Measurements from ENCODE around the gene PSIP1. TPM values are rescaled to one million over a fixed set of nuclear protein-coding genes. Genes with fewer than 3 reads are reported as not detected.
"Not testable (repeated sequence)": the region's sequence is repeated elsewhere in the genome, so short reads cannot be mapped to it uniquely, and the experiment has no call there.

Gene PSIP1
- total RNA-seq, 1 experiment from 2014 or later: 67.8 TPM

DNA sequence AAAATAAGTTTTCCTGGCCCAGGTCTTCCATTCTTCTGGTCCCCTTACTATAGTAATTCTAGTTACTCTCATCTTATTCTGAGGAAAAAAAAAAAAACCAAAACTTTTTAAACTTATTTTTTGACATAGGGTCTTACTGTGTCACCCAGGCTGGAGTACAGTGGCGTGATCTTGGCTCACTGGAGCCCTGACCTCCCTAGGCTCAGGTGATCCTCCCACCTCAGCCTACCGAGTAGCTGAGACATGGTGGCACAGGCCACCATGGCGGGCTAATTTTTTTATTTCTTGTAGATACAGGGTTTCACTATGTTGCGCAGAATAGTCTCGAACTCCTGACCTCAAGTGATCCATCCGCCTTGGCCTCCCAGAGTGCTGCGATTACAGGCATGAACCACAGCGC, 49.7 kb downstream of the PSIP1 start:
- H4K20me1 ChIP-seq (ENCODE audit: insufficient read depth): no peaks in the 10 kb centered on the region
- no TSS peak for BruUV-seq (replicated peaks)
- intact Hi-C loops (cut with micrococcal nuclease; ENCODE audit: unreplicated experiment): no loop called here
- no peaks in the 10 kb centered on the region for H3K27me3 ChIP-seq (ENCODE audit: insufficient read depth, low read depth)
- POLR2A ChIA-PET (ENCODE audit: unreplicated experiment): no interaction called here
- TF ChIP-seq, protein P1, sequence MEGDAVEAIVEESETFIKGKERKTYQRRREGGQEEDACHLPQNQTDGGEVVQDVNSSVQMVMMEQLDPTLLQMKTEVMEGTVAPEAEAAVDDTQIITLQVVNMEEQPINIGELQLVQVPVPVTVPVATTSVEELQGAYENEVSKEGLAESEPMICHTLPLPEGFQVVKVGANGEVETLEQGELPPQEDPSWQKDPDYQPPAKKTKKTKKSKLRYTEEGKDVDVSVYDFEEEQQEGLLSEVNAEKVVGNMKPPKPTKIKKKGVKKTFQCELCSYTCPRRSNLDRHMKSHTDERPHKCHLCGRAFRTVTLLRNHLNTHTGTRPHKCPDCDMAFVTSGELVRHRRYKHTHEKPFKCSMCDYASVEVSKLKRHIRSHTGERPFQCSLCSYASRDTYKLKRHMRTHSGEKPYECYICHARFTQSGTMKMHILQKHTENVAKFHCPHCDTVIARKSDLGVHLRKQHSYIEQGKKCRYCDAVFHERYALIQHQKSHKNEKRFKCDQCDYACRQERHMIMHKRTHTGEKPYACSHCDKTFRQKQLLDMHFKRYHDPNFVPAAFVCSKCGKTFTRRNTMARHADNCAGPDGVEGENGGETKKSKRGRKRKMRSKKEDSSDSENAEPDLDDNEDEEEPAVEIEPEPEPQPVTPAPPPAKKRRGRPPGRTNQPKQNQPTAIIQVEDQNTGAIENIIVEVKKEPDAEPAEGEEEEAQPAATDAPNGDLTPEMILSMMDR (conservative IDR thresholded peaks at IDR 0.05): no peak
- TF ChIP-seq EZH2 (IDR thresholded peaks at IDR 0.05; ENCODE audit: low read depth): no peak
- H3K27ac ChIP-seq: no peak overlapping the region
- no peaks in the 10 kb centered on the region for H3K79me2 ChIP-seq (ENCODE audit: low read depth)
- no peak for DNase-seq
- H3F3A ChIP-seq (ENCODE audit: insufficient read depth, low read depth): no peaks in the 10 kb centered on the region
- no peaks in the 10 kb centered on the region for H3K9me2 ChIP-seq (ENCODE audit: insufficient read depth)
- no peaks in the 10 kb centered on the region for H3K9me3 ChIP-seq (ENCODE audit: insufficient read depth, low read depth)
- no peak overlapping the region for H2AFZ ChIP-seq
- H3K4me3 ChIP-seq: no peak overlapping the region
- H3K4me1 ChIP-seq (replicated peaks; ENCODE audit: insufficient read depth): no peaks in the 10 kb centered on the region
- CTCF ChIA-PET: interaction anchor here (0.7 kb wide), 1 partner anchor 22 kb away, joined by 4 read pairs; no protein-coding TSS in a partner anchor
- H3K36me3 ChIP-seq (ENCODE audit: low read depth): peaks cover 4% of the 10 kb centered on the region; the same call in 1 of the 2 replicates
- H3K4me2 ChIP-seq: no peak overlapping the region

DNA sequence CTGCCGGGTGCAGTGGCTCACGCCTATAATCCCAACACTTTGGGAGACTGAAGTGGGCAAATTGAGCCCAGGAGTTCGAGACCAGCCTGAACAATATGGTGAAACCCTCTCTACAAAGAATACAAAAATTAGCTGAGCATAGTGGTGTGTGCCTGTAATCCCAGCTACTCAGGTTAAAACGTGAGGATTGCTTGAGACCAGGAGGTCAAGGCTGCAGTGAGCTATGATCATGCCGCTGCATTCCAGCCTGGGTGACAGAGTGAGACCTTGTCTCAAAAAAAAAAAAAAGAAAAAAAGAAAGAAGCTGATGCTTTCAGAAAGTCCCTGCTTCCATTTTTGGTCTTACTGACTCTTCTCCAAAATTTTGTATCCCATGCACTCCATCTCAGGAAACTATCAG, 56.8 kb downstream of the PSIP1 start:
- Histone ChIP-seq H3K27ac (no peak overlapping the region), H3K27me3 (ENCODE audit: insufficient read depth, low read depth) (no peaks in the 10 kb centered on the region), H3K9me2 (ENCODE audit: insufficient read depth) (no peaks in the 10 kb centered on the region), H3K4me3 (no peak overlapping the region), H3K36me3 (ENCODE audit: low read depth) (peaks cover 4% of the 10 kb centered on the region; the same call in 1 of the 2 replicates), H3K4me1 (replicated peaks; ENCODE audit: insufficient read depth) (no peaks in the 10 kb centered on the region), H2AFZ (no peak overlapping the region), H3K79me2 (ENCODE audit: low read depth) (no peaks in the 10 kb centered on the region), H3K9me3 (ENCODE audit: insufficient read depth, low read depth) (no peaks in the 10 kb centered on the region), H3K4me2 (no peak overlapping the region), H4K20me1 (ENCODE audit: insufficient read depth) (no peaks in the 10 kb centered on the region), H3F3A (ENCODE audit: insufficient read depth, low read depth) (no peaks in the 10 kb centered on the region)
- TF ChIP-seq, protein P1 (conservative IDR thresholded peaks at IDR 0.05): no peak
- no peak for TF ChIP-seq EZH2 (IDR thresholded peaks at IDR 0.05; ENCODE audit: low read depth)
- no TSS peak for BruUV-seq (replicated peaks)
- intact Hi-C loops (cut with micrococcal nuclease; ENCODE audit: unreplicated experiment): no loop called here
- no peak for DNase-seq
- POLR2A ChIA-PET (ENCODE audit: unreplicated experiment): interaction anchor here (0.6 kb wide), 1 partner anchor 36 kb away, joined by 4 read pairs; no protein-coding TSS in a partner anchor
- CTCF ChIA-PET: no interaction called here

DNA sequence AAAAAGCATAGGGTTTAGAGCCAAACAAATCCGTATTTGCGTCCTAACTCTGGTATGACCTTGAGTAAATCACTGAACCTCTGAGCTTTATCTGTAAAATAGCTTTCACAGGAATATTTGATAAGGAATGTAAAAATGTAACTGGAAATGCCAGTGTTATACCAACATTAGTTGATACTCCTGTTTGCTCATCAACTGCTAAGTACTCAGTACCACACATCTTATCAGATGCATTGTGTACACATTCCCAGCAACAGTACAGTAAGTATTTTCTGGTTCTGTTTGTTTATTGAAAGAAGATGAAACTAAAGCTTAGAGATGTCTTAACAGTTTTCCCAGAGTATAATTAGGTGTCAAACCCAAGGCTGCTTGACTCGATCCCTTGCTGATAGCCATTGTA, 66.6 kb downstream of the PSIP1 start:
- ChIA-PET CTCF (no interaction called here), POLR2A (ENCODE audit: unreplicated experiment) (no interaction called here)
- no peaks in the 10 kb centered on the region for H3K79me2 ChIP-seq (ENCODE audit: low read depth)
- H3F3A ChIP-seq (ENCODE audit: insufficient read depth, low read depth): no peaks in the 10 kb centered on the region
- intact Hi-C loops (cut with micrococcal nuclease; ENCODE audit: unreplicated experiment): no loop called here
- H3K4me1 ChIP-seq (replicated peaks; ENCODE audit: insufficient read depth): no peaks in the 10 kb centered on the region
- H3K4me2 ChIP-seq: no peak overlapping the region
- no peaks in the 10 kb centered on the region for H3K27me3 ChIP-seq (ENCODE audit: insufficient read depth, low read depth)
- no peaks in the 10 kb centered on the region for H3K9me3 ChIP-seq (ENCODE audit: insufficient read depth, low read depth)
- no peak overlapping the region for H3K27ac ChIP-seq
- no TSS peak for BruUV-seq (replicated peaks)
- TF ChIP-seq EZH2 (IDR thresholded peaks at IDR 0.05; ENCODE audit: low read depth): no peak
- TF ChIP-seq, protein P1 (conservative IDR thresholded peaks at IDR 0.05): no peak
- H4K20me1 ChIP-seq (ENCODE audit: insufficient read depth): no peaks in the 10 kb centered on the region
- no peak for DNase-seq
- no peaks in the 10 kb centered on the region for H3K9me2 ChIP-seq (ENCODE audit: insufficient read depth)
- H3K4me3 ChIP-seq: no peak overlapping the region
- H2AFZ ChIP-seq: no peak overlapping the region
- no peaks in the 10 kb centered on the region; the same call in 1 of the 2 replicates for H3K36me3 ChIP-seq (ENCODE audit: low read depth)

DNA sequence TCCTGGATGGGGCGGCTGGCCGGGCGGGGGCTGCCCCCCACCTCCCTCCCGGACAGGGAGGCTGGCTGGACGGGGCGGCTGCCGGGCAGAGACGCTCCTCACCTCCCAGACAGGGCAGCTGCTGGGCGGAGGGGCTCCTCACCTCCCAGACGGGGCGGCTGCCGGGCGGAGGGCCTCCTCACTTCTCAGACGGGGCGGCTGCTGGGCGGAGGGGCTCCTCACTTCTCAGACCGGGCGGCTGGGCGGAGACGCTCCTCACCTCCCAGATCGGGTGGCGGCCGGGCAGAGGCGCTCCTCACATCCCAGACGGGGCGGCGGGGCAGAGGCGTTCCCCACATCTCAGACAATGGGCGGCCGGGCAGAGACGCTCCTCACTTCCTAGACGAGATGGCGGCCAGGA, 68.5 kb downstream of the PSIP1 start:
- H3K4me1 ChIP-seq (replicated peaks; ENCODE audit: insufficient read depth); H3K4me3 ChIP-seq; H4K20me1 ChIP-seq (ENCODE audit: insufficient read depth); BruUV-seq (replicated peaks); H3K4me2 ChIP-seq; H3K9me3 ChIP-seq (ENCODE audit: insufficient read depth, low read depth); DNase-seq; H3K9me2 ChIP-seq (ENCODE audit: insufficient read depth); H3F3A ChIP-seq (ENCODE audit: insufficient read depth, low read depth); H3K27me3 ChIP-seq (ENCODE audit: insufficient read depth, low read depth); intact Hi-C loops (cut with micrococcal nuclease; ENCODE audit: unreplicated experiment); H3K36me3 ChIP-seq (ENCODE audit: low read depth); H3K27ac ChIP-seq; POLR2A ChIA-PET (ENCODE audit: unreplicated experiment); H3K79me2 ChIP-seq (ENCODE audit: low read depth); H2AFZ ChIP-seq; CTCF ChIA-PET: not testable (repeated sequence)

DNA sequence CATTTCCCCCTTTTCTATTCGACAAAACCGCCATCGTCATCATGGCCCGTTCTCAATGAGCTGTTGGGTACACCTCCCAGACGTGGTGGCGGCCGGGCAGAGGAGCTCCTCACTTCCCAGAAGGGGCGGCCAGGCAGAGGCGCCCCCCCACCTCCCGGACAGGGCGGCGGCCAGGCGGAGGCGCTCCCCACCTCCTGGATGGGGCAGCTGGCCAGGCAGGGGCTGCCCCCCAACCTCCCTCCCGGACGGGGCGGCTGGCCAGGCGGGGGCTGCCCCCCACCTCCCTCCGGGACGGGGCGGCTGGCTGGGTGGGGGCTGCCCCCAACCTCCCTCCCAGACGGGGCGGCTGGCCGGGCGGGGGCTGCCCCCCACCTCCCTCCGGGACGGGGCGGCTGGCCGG, 68.9 kb downstream of the PSIP1 start:
- DNase-seq; H2AFZ ChIP-seq; H3K36me3 ChIP-seq (ENCODE audit: low read depth); H3K4me1 ChIP-seq (replicated peaks; ENCODE audit: insufficient read depth); H3F3A ChIP-seq (ENCODE audit: insufficient read depth, low read depth); H3K27me3 ChIP-seq (ENCODE audit: insufficient read depth, low read depth); H4K20me1 ChIP-seq (ENCODE audit: insufficient read depth); H3K27ac ChIP-seq; H3K9me3 ChIP-seq (ENCODE audit: insufficient read depth, low read depth); BruUV-seq (replicated peaks); H3K4me3 ChIP-seq; H3K9me2 ChIP-seq (ENCODE audit: insufficient read depth); POLR2A ChIA-PET (ENCODE audit: unreplicated experiment); intact Hi-C loops (cut with micrococcal nuclease; ENCODE audit: unreplicated experiment); H3K79me2 ChIP-seq (ENCODE audit: low read depth); H3K4me2 ChIP-seq; CTCF ChIA-PET: not testable (repeated sequence)

Data from PC-9 (cell line).